Upper lobe of left lung (tissue), 4 donors: ENCODE results near the gene FLT4.

Experiments
- CTCF ChIP-seq, 6 experiments: fragments of 450-650 bp in 4 of 6; fragments of 200-600 bp in 2 of 6; sonication (generic) in 2 of 6; IDR thresholded peaks; one replicate each; pipeline ENCODE4 v1.5.1; 2016 to 2019; ENCODE audit warnings: antibody characterized with exemption in 6 of 6
- POLR2A ChIP-seq, 4 donors: fragments of 450-650 bp; IDR thresholded peaks; one replicate each; pipeline ENCODE4 v1.5.1; 2016 to 2017; ENCODE audit warnings: antibody characterized with exemption in 4 of 4, mild to moderate bottlenecking in 2 of 4

GRCh38 chr5:180599981-180600553, 49.3 kb downstream of the FLT4 start:
- TF ChIP-seq CTCF (IDR thresholded peaks at IDR 0.05) (no peak), POLR2A (IDR thresholded peaks at IDR 0.05) (no peak)
